OCI-LY7 (cell line): Measurements from ENCODE around the gene LDHD. TPM values are rescaled to one million over a fixed set of nuclear protein-coding genes. Genes with fewer than 3 reads are reported as not detected.

Experiments
- BruUV-seq: library from RNA; stranded (reverse); fragments of 400-500 nt; replicated peaks from 2 replicates; lab custom pipeline; 2021; lab: Mats Ljungman, UMichigan
- CTCF ChIA-PET: fragments of 300-600 bp; sonication (Branson Sonifier 250); formaldehyde crosslinking; loops from one replicate; lab custom pipeline; 2022; ENCODE audit warnings: antibody characterized with exemption; ENCODE audit not compliant: unreplicated experiment; lab: Charles Lee
- POLR2A ChIA-PET: fragments of 300-600 bp; sonication (Branson Sonifier 250); formaldehyde crosslinking; loops from one replicate; lab custom pipeline; 2022; ENCODE audit warnings: antibody characterized with exemption; lab: Charles Lee
- DNase-seq: peaks from one replicate; pipeline ENCODE4 v3.0.0-alpha.2; 2015; ENCODE audit warnings: low spot score
- H2AFZ ChIP-seq: fragments of 200-600 bp; sonication (generic), shearing (Covaris generic); 2 replicates; pipeline ENCODE4 v1.6.1; 2014; ENCODE audit warnings: mild to moderate bottlenecking, antibody characterized with exemption, low read length, moderate library complexity
- H3K27ac ChIP-seq: fragments of 200-600 bp; sonication (generic); 2 replicates; pipeline ENCODE4 v1.5.1; 2014; ENCODE audit warnings: mixed run types, low read depth, mild to moderate bottlenecking, moderate library complexity, low read length, inconsistent platforms; ENCODE audit not compliant: poor library complexity, severe bottlenecking
- H3K36me3 ChIP-seq: fragments of 200-600 bp; sonication (generic); 2 replicates; pipeline ENCODE4 v1.6.1; 2014; ENCODE audit warnings: mild to moderate bottlenecking, antibody characterized with exemption, low read length, moderate library complexity, mixed read lengths; ENCODE audit not compliant: insufficient read depth
- H3K4me1 ChIP-seq: fragments of 200-600 bp; sonication (generic); 2 replicates; pipeline ENCODE4 v1.5.1; 2014; ENCODE audit warnings: mild to moderate bottlenecking, low read length; ENCODE audit not compliant: insufficient read depth, poor library complexity, severe bottlenecking
- H3K4me2 ChIP-seq: fragments of 200-600 bp; sonication (generic); 2 replicates; pipeline ENCODE4 v1.6.1; 2014; ENCODE audit warnings: mild to moderate bottlenecking, low read length
- H3K4me3 ChIP-seq: fragments of 200-600 bp; sonication (generic); 2 replicates; pipeline ENCODE4 v1.5.1; 2014; ENCODE audit warnings: mild to moderate bottlenecking, low read depth, low read length; ENCODE audit not compliant: poor library complexity, severe bottlenecking
- H3K79me2 ChIP-seq: fragments of 200-600 bp; sonication (generic); 2 replicates; pipeline ENCODE4 v1.6.1; 2016; ENCODE audit warnings: low read depth, mild to moderate bottlenecking, low read length, moderate library complexity, mixed read lengths; ENCODE audit not compliant: insufficient read depth
- H3K9me2 ChIP-seq: fragments of 200-600 bp; sonication (generic); 2 replicates; pipeline ENCODE4 v1.6.1; 2016; ENCODE audit warnings: mild to moderate bottlenecking, low read length, mixed read lengths; ENCODE audit not compliant: insufficient read depth
- H3K9me3 ChIP-seq: fragments of 200-600 bp; sonication (generic); 2 replicates; pipeline ENCODE4 v1.6.1; 2014; ENCODE audit warnings: mild to moderate bottlenecking, mixed run types, low read length, mixed read lengths
- H4K20me1 ChIP-seq: fragments of 200-600 bp; sonication (generic); 2 replicates; pipeline ENCODE4 v1.6.1; 2014; ENCODE audit warnings: mild to moderate bottlenecking, antibody characterized with exemption, low read length, moderate library complexity, mixed read lengths; ENCODE audit not compliant: insufficient read depth
- CTCF ChIP-seq: fragments of 200-600 bp; sonication (generic); conservative IDR thresholded peaks from 2 replicates; pipeline ENCODE4 v1.5.1; 2014; ENCODE audit warnings: mild to moderate bottlenecking, antibody characterized with exemption, low read length, moderate library complexity, mixed read lengths
- EZH2phosphoT487 ChIP-seq: fragments of 200-600 bp; sonication (generic); IDR thresholded peaks from 2 replicates; pipeline ENCODE4 v1.6.1; 2018; ENCODE audit warnings: low read depth, borderline replicate concordance, mild to moderate bottlenecking, mixed run types, antibody characterized with exemption, low read length, moderate library complexity, mixed read lengths
- intact Hi-C: fragments of 100-400 bp; cut with micrococcal nuclease; formaldehyde crosslinking; loops from one replicate; pipeline ENCODE4 v1.10.0; 2022; ENCODE audit not compliant: unreplicated experiment
- total RNA-seq, 2 experiments: library from RNA; depleted of rRNA in 1 of 2; stranded (reverse); fragments of >200 nt in 1 of 2; shearing (Covaris generic) in 1 of 2; gene quantifications; 2 replicates each; pipeline ENCODE4 v1.2.3, GENCODE V29; 2014 to 2022

LDHD gene
- total RNA-seq, 2 experiments from 2014 or later = 0.09 to 0.48 TPM

- H2AFZ ChIP-seq = no peak overlapping the region
- H3K27ac ChIP-seq = no peak overlapping the region
- H3K4me2 ChIP-seq = no peak overlapping the region
- no peaks in the 10 kb centered on the region for H3K4me1 ChIP-seq
- H4K20me1 ChIP-seq = no peaks in the 10 kb centered on the region
- H3K4me3 ChIP-seq = no peak overlapping the region
- no peak for DNase-seq
- TF ChIP-seq CTCF = no peak
- no peak for TF ChIP-seq EZH2phosphoT487
- no TSS peak for BruUV-seq
- peaks cover 20% of the 10 kb centered on the region for H3K9me3 ChIP-seq
- H3K9me2 ChIP-seq = no peaks in the 10 kb centered on the region
- no peaks in the 10 kb centered on the region for H3K36me3 ChIP-seq
- intact Hi-C loops = no loop called here
- H3K79me2 ChIP-seq = no peaks in the 10 kb centered on the region
- POLR2A ChIA-PET = interaction anchor here (1.0 kb wide), 1 partner anchor 14 kb away, joined by 3 read pairs; no protein-coding TSS in a partner anchor
- CTCF ChIA-PET = no interaction called here
Measured at GRCh38 chr16:75122609-75123008, 6.0 kb upstream of the LDHD start.

GRCh38 chr16:75121949-75122568, 5.5 kb upstream of the LDHD start:
- ChIA-PET CTCF (no interaction called here), POLR2A (interaction anchor here (0.9 to 1.0 kb wide), 2 partner anchors 14 to 19 kb away, joined by 3 to 4 read pairs; no protein-coding TSS in a partner anchor)
- Histone ChIP-seq H3K9me3 (peaks cover 14% of the 10 kb centered on the region), H3K4me3 (no peak overlapping the region), H3K9me2 (no peaks in the 10 kb centered on the region), H3K4me2 (no peak overlapping the region), H3K4me1 (no peaks in the 10 kb centered on the region), H3K79me2 (no peaks in the 10 kb centered on the region), H3K36me3 (no peaks in the 10 kb centered on the region), H2AFZ (no peak overlapping the region), H3K27ac (no peak overlapping the region), H4K20me1 (no peaks in the 10 kb centered on the region)
- BruUV-seq = no TSS peak
- TF ChIP-seq CTCF = no peak
- no peak for TF ChIP-seq EZH2phosphoT487
- DNase-seq = no peak
- intact Hi-C loops = no loop called here

- H3K27ac ChIP-seq = no peak overlapping the region
- BruUV-seq = no TSS peak
- no peak overlapping the region for H3K4me2 ChIP-seq
- no peaks in the 10 kb centered on the region for H4K20me1 ChIP-seq
- H3K9me2 ChIP-seq = no peaks in the 10 kb centered on the region
- no peak for DNase-seq
- H3K79me2 ChIP-seq = no peaks in the 10 kb centered on the region
- no peaks in the 10 kb centered on the region for H3K4me1 ChIP-seq
- H3K9me3 ChIP-seq = peaks cover 10% of the 10 kb centered on the region
- TF ChIP-seq EZH2phosphoT487 = no peak
- TF ChIP-seq CTCF = no peak
- no peak overlapping the region for H2AFZ ChIP-seq
- ChIA-PET POLR2A (interaction anchor here (0.7 to 1.0 kb wide), 2 partner anchors 9 to 59 kb away, joined by 3 read pairs; no protein-coding TSS in a partner anchor), CTCF (no interaction called here)
- intact Hi-C loops = no loop called here
- no peak overlapping the region for H3K4me3 ChIP-seq
- H3K36me3 ChIP-seq = no peaks in the 10 kb centered on the region
Measured at GRCh38 chr16:75120253-75120652, 3.7 kb upstream of the LDHD start.
